Measurements from ENCODE around the gene KLHDC7B. TPM values are rescaled to one million over a fixed set of nuclear protein-coding genes. Genes with fewer than 3 reads are reported as not detected.

The KLHDC7B gene
- total and polyA plus RNA-seq, 2 of the 13 experiments (the other 11 are each of a cell fraction or from before 2014, with no cell fraction given), result 0.11 TPM; not detected in 1

DNA sequence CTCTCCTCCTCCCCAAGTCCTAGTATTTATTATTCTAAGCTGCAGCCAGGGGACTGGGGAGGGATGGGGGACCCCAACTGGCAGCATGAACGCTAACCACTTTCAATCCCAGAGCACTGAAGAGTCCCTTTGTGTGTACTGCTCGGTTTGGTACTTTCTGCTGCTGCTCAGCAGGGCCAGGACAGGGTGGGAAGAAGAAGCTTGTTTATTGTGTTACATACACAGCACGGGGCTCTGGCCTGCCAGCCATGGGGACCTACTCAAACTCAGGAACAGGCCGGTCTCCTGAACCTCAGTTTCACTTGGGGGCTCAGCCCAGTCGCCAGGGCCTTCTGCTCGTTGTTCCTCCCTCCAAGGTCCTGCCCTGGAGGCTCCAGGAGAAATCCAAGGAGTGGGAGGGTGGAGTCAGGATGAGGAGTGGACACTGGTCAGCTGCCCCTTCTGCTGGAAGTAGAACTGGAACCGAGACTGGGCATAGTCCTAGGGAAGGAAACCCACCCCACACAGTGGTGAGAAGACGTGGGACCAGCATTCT lies 33.1 kb downstream of the KLHDC7B start:
- POLR2A ChIA-PET, result interaction anchor here (0.7 to 3.1 kb wide), 3 partner anchors 10 to 16 kb away, joined by 3 to 9 read pairs (median 7); partner anchors contain the start of gene SYCE3
- in situ Hi-C loops (cut with HindIII; ENCODE audit: extremely low pct_ligation_motif_present, low pct_unique_long_range_greater_than_20kb), result loop anchor here (5.0 kb wide), 1 partner anchor 33 kb away; no protein-coding TSS in a partner anchor
- no peak for FAIRE-seq

More for the DNA sequence above, 33.1 kb downstream of the KLHDC7B start:
- Histone ChIP-seq H2AFZ (ENCODE audit: low read length) (no peak overlapping the region), H3K79me2 (ENCODE audit: insufficient read depth, low read length) (no peaks in the 10 kb centered on the region), H3K9ac (ENCODE audit: insufficient read depth, low read depth, low read length) (no peak overlapping the region), H3K9me3 (ENCODE audit: low read length) (no peaks in the 10 kb centered on the region), H3K4me2 (ENCODE audit: low read depth, low read length) (no peak overlapping the region), H3K27ac (ENCODE audit: extremely low read length, insufficient read depth, low read length) (peak overlapping the region; percentile 13), H3K27me3 (ENCODE audit: control insufficient read depth in 1 of 2, insufficient read depth in 2 of 2, low read length in 2 of 2) (no peaks in the 10 kb centered on the region), H3K4me3 (replicated peaks in 1 of 3; ENCODE audit: insufficient read depth in 1 of 3, low read depth in 2 of 3, low read length in 3 of 3) (no peak overlapping the region), H4K20me1 (ENCODE audit: insufficient read depth, low read length) (no peaks in the 10 kb centered on the region), H3K4me1 (ENCODE audit: insufficient read depth, low read length) (peaks cover 17% of the 10 kb centered on the region), H3K36me3 (replicated peaks in 1 of 2; ENCODE audit: control insufficient read depth in 1 of 2, insufficient read depth in 2 of 2, low read length in 2 of 2) (peaks cover 0 to 3% of the 10 kb centered on the region in 2 experiments; a peak in 2 of 5 replicates)
- intact Hi-C loops (cut with micrococcal nuclease; ENCODE audit: unreplicated experiment), result no loop called here
- TF ChIP-seq SATB2 (CRISPR knock-in tag; IDR thresholded peaks at IDR 0.05), result no peak
- TF ChIP-seq, protein P1, sequence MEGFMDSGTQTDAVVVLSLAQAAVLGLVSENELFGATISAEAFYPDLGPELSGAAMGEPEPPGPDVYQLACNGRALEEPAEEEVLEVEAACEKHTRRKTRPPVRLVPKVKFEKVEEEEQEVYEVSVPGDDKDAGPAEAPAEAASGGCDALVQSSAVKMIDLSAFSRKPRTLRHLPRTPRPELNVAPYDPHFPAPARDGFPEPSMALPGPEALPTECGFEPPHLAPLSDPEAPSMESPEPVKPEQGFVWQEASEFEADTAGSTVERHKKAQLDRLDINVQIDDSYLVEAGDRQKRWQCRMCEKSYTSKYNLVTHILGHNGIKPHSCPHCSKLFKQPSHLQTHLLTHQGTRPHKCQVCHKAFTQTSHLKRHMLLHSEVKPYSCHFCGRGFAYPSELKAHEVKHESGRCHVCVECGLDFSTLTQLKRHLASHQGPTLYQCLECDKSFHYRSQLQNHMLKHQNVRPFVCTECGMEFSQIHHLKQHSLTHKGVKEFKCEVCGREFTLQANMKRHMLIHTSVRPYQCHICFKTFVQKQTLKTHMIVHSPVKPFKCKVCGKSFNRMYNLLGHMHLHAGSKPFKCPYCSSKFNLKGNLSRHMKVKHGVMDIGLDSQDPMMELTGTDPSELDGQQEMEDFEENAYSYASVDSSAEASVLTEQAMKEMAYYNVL (CRISPR knock-in tag; IDR thresholded peaks at IDR 0.05; ENCODE audit: borderline replicate concordance), result no peak
- no peak for TF ChIP-seq ZNF737 (CRISPR knock-in tag; IDR thresholded peaks at IDR 0.05; ENCODE audit: borderline replicate concordance)
- TF ChIP-seq PLRG1 (conservative IDR thresholded peaks at IDR 0.05), result no peak
- TF ChIP-seq, protein P2, sequence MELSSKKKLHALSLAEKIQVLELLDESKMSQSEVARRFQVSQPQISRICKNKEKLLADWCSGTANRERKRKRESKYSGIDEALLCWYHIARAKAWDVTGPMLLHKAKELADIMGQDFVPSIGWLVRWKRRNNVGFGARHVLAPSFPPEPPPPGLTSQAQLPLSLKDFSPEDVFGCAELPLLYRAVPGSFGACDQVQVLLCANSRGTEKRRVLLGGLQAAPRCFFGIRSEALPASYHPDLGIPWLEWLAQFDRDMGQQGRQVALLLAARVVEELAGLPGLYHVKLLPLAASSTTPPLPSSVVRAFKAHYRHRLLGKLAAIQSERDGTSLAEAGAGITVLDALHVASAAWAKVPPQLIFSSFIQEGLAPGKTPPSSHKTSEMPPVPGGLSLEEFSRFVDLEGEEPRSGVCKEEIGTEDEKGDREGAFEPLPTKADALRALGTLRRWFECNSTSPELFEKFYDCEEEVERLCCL (CRISPR knock-in tag; IDR thresholded peaks at IDR 0.05; ENCODE audit: borderline replicate concordance), result no peak
- WGBS (ENCODE audit: low lambda C conversion rate), result 96% methylated on average over 7 of the region's 8 CpGs
- ATAC-seq (no peak), DNase-seq (ENCODE audit: low spot score) (no peak)
- no TSS peak for BruUV-seq (replicated peaks)
- CTCF ChIA-PET (ENCODE audit: low intra/inter-chr PET ratio, low total read pairs), result no interaction called here
